Neural crest cell (in vitro differentiated cells): ENCODE data around the gene BMP7. TPM values are rescaled to one million over a fixed set of nuclear protein-coding genes. Genes with fewer than 3 reads are reported as not detected.

Experiments
- DNase-seq: peaks from one replicate; pipeline ENCODE4 v3.0.0; 2021; ENCODE audit warnings: low read depth, mixed read lengths, low spot score
- H3K27ac Mint-ChIP-seq: one replicate; pipeline ENCODE4 v1.8.0; 2021; ENCODE audit warnings: mild to moderate bottlenecking, mixed read lengths; ENCODE audit not compliant: unreplicated experiment
- H3K27me3 Mint-ChIP-seq: 2 replicates; pipeline ENCODE4 v1.8.0; 2021; ENCODE audit warnings: low read depth, mild to moderate bottlenecking, mixed read lengths
- H3K36me3 Mint-ChIP-seq: 2 replicates; pipeline ENCODE4 v1.8.0; 2021; ENCODE audit warnings: low read depth, mild to moderate bottlenecking, mixed read lengths
- H3K4me1 Mint-ChIP-seq: 2 replicates; pipeline ENCODE4 v1.8.0; 2021; ENCODE audit warnings: mixed read lengths
- H3K4me3 Mint-ChIP-seq: one replicate; pipeline ENCODE4 v1.8.0; 2021; ENCODE audit warnings: mild to moderate bottlenecking, mixed read lengths
- H3K9me3 Mint-ChIP-seq: 2 replicates; pipeline ENCODE4 v1.8.0; 2021; ENCODE audit warnings: mixed read lengths
- CTCF ChIP-seq: fragments of 200-600 bp; sonication (generic); conservative IDR thresholded peaks from 2 replicates; pipeline ENCODE4 v1.5.0; 2021; ENCODE audit warnings: antibody characterized with exemption, mild to moderate bottlenecking
- total RNA-seq: library from RNA; stranded (reverse); gene quantifications from 2 replicates; pipeline ENCODE4 v1.2.1, GENCODE V29; 2021

The BMP7 gene
- total RNA-seq, 1 donor from 2014 or later, result 13.8 TPM

DNA sequence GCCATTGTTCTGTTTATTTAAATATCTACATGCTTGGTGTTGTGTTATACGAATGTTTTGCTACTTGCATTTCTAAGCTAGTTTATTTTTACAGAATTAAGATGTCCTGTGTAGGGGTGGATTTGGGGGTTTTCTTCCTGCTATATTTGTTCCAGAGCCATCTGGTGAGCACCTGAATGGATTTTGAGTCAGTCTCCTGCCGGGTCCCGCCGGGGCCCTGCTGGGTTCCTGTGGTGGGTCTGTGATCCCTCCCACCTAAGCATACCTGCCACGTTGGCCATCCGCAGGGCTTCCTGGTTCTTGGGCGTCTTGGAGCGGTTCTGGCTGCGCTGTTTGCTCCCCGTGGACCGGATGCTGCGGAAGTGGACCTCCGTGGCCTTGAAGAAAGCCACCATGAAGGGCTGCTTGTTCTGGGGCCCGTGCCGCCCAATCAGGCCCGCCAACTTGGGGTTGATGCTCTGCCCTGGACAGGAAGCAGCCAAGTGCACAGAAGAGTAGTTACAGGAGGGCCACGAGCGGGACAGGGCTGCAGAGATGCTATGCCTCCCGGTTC is 82.9 kb downstream of the BMP7 start:
- Mint-ChIP-seq H3K27me3 (no peaks in the 10 kb centered on the region), H3K9me3 (no peaks in the 10 kb centered on the region), H3K4me3 (no peak overlapping the region), H3K36me3 (no peaks in the 10 kb centered on the region), H3K4me1 (peaks cover 37% of the 10 kb centered on the region), H3K27ac (no peak overlapping the region)
- no peak for DNase-seq
- no peak for TF ChIP-seq CTCF

DNA sequence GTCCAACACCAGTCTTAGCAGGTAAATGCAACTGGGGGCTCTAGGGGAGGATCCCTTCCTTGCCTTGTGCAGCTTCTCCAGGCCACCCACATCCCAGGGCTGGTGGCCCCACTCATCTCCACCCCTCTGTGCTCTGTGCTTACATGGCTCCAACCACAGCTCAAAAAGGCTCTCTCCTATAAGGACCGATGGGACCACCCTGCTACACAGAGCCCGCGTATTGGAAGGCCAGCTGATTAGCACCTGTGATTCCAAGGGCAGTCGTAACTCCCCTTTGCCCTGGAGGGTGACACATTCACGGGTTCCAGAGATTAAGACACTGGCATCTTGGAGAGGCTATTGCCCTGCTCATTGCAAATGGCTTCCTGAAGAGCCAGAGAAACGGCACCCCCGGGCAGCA is 84.8 kb downstream of the BMP7 start:
- peak overlapping the region; percentile 23 for H3K4me3 Mint-ChIP-seq
- H3K9me3 Mint-ChIP-seq, result no peaks in the 10 kb centered on the region
- DNase-seq, result no peak
- no peak for TF ChIP-seq CTCF
- H3K36me3 Mint-ChIP-seq, result no peaks in the 10 kb centered on the region
- H3K4me1 Mint-ChIP-seq, result peaks cover 43% of the 10 kb centered on the region
- H3K27ac Mint-ChIP-seq, result no peak overlapping the region
- H3K27me3 Mint-ChIP-seq, result no peaks in the 10 kb centered on the region

- TF ChIP-seq CTCF, result no peak
- H3K27me3 Mint-ChIP-seq, result no peaks in the 10 kb centered on the region
- H3K9me3 Mint-ChIP-seq, result no peaks in the 10 kb centered on the region
- H3K4me3 Mint-ChIP-seq, result no peak overlapping the region
- no peak overlapping the region for H3K27ac Mint-ChIP-seq
- H3K36me3 Mint-ChIP-seq, result no peaks in the 10 kb centered on the region
- peak; percentile 16 for DNase-seq
- peaks cover 39% of the 10 kb centered on the region for H3K4me1 Mint-ChIP-seq
These were observed 85.5 kb downstream of the BMP7 start for GRCh38 chr20:57180954-57181353.

DNA sequence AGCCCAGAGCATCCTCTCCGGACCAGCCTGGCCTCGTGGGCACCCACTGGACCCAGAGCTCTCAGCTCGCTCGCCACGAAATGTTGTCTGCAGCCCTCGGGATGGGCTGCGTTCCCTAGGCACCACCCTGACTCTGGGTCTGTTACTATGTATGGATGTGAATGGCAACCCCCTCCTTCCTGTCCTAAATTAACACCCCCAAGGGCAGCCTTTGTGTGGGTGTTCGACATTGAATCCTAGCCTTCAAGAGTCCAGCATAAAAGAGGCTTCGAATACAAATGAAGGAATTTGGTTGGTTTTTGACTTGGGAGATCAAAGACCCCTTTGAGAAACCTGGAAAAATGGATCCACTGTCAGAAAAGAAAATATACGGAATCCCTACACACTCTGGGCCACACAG is 86.1 kb downstream of the BMP7 start:
- Mint-ChIP-seq H3K36me3 (no peaks in the 10 kb centered on the region), H3K27ac (peak overlapping the region; percentile 78), H3K9me3 (no peaks in the 10 kb centered on the region)

DNA sequence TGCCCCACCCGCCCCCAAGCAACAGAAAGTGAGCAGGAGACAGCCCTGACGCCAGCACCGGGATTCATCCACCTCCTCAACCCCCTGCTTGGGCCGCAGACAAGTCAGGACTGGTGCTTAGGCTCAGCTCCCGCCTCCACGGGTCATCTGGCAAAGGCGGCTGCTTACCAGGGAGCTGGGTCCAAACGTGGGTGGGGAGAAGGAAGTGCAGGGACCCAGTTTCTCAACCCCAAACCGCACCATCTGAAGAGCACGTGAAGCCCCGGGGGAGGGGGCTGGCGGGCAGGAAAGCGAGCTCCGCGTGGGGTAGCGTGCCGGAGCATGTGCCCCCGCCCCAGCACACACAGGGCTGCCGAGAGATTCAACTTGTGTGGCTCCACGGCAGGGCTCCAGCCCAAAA is 87.2 kb downstream of the BMP7 start:
- H3K27ac Mint-ChIP-seq, result no peak overlapping the region

More for the DNA sequence above, 86.1 kb downstream of the BMP7 start:
- DNase-seq, result peak; percentile 11
- peak overlapping the region; percentile 29 for H3K4me3 Mint-ChIP-seq
- no peaks in the 10 kb centered on the region for H3K27me3 Mint-ChIP-seq
- TF ChIP-seq CTCF, result no peak
- peaks cover 39% of the 10 kb centered on the region for H3K4me1 Mint-ChIP-seq

More for the DNA sequence above, 87.2 kb downstream of the BMP7 start:
- TF ChIP-seq CTCF, result no peak
- Mint-ChIP-seq H3K36me3 (no peaks in the 10 kb centered on the region), H3K4me3 (no peak overlapping the region), H3K27me3 (no peaks in the 10 kb centered on the region), H3K9me3 (no peaks in the 10 kb centered on the region), H3K4me1 (peaks cover 39% of the 10 kb centered on the region)
- DNase-seq, result no peak
